ENCODE results near the gene NOXA1. TPM values are rescaled to one million over a fixed set of nuclear protein-coding genes. Genes with fewer than 3 reads are reported as not detected.

The NOXA1 gene
- total and polyA plus RNA-seq, 4 donors: 1.4 to 14.6 (median 10.6) TPM

DNA sequence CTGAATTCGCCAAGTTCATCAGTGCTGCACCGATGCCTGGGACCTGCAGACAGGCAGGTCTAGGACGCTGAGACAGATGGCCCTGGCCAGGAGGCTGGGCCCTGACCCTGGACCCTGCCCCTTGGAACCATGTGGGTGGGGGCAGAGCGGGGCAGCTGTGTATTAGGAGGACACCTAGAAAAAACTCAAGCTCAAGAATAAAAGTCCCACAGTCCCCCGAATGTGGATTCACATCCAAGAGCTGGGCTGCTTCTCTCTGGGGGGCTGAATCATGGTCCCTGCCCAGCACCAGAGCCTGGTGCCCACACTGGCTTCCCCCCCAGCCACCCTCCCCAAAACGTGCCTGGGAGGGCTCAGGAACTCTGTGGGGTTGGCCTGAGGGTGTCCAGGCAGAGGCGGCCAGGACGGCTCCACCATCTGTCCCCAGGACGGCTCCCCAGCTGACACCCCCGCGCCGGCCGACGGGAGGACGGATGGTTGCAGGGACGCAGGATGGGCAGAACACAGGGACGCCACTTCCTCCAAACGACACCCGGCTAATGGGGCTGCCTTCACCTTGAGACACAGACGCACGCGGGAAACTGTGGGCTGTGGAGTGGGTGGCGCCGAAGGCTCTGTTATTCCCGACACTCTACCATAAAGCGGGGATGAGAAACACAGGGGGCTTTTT is 35.2 kb upstream of the NOXA1 start:
- Histone ChIP-seq H3K36me3 (ENCODE audit: control insufficient read depth, insufficient read depth, low read length) (peaks cover 84% of the 10 kb centered on the region), H3K27ac (ENCODE audit: low read depth, low read length) (no peak overlapping the region), H3K27me3 (ENCODE audit: control insufficient read depth, insufficient read depth, low read length) (no peaks in the 10 kb centered on the region), H3K4me3 (ENCODE audit: low read depth, low read length) (no peak overlapping the region), H3K4me1 (ENCODE audit: control insufficient read depth, insufficient read depth, low read length) (peaks cover 32% of the 10 kb centered on the region), H3K9me3 (ENCODE audit: control insufficient read depth, insufficient read depth, low read length) (no peaks in the 10 kb centered on the region)
- no peak for DNase-seq (ENCODE audit: low read depth in 4 of 6, low spot score in 6 of 6)
- WGBS (ENCODE audit: insufficient coverage): 59% methylated on average over 25 of the region's 26 CpGs

DNA sequence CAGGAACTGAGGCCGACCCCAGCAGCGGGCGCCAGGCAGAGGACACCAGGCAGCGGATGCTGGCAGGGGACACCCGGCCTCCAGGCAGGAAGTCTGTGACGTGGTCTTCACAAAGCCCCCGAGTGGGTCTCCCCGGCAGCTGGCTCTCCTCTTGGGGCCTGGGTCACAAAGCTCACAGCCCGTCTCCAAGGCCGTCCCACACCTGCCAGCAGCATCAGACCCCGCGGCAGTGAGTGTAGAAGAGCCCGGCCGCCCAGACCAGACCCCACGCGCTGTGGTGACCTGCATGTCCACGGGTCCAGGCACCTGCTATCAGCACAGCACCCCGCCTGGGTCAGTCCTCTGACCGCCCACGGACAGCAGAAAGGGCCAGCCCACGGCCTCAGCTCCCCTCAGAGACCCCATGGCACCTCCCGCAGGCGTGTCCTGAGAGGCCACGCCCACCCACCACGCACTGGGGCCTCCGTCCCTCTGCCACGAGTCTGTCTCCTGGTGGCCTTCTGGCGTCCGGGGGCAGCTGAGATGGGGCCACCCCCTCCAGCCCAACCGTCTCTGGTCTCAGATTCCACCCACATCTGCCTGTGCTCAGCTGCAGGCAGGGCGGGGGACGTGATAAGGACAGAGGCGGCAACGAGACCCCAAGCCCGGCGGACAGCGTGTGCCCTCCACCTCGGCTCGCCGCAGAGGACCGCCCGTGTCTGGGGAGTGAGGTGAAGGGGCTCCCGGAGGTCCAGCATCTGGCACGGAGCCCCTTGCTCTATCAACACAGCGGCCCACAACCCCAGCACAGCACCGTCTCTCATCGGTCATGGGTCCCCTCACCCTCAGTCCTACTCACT is 34.4 kb upstream of the NOXA1 start:
- Histone ChIP-seq H3K4me1 (ENCODE audit: control insufficient read depth, insufficient read depth, low read length) (peaks cover 32% of the 10 kb centered on the region), H3K27me3 (ENCODE audit: control insufficient read depth, insufficient read depth, low read length) (no peaks in the 10 kb centered on the region), H3K9me3 (ENCODE audit: control insufficient read depth, insufficient read depth, low read length) (no peaks in the 10 kb centered on the region), H3K4me3 (ENCODE audit: low read depth, low read length) (no peak overlapping the region), H3K27ac (ENCODE audit: low read depth, low read length) (no peak overlapping the region), H3K36me3 (ENCODE audit: control insufficient read depth, insufficient read depth, low read length) (peaks cover 85% of the 10 kb centered on the region)
- no peak for DNase-seq (ENCODE audit: low read depth in 4 of 6, low spot score in 6 of 6)
- 72% methylated on average over 37 of the region's 47 CpGs for WGBS (ENCODE audit: insufficient coverage)

DNA sequence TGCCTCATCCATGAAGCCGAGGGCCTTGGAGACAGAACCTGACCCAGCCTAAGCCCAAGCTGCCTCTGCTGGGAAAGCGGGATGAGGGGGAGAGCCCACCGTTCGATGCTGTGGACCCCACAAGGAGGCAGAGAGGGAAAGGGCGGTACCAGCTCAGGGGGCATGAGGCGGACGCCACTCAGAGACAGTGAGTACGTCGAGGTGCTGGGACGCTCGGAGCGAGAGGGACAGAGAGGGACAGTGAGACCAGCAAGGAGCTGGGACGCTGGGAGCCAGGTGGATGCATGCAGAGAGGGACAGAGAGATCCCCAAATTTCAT is 33.8 kb upstream of the NOXA1 start:
- H3K27ac ChIP-seq (ENCODE audit: low read depth, low read length): no peak overlapping the region
- H3K27me3 ChIP-seq (ENCODE audit: control insufficient read depth, insufficient read depth, low read length): no peaks in the 10 kb centered on the region
- no peak for DNase-seq (ENCODE audit: low read depth in 4 of 6, low spot score in 6 of 6)
- 93% methylated on average over 12 of the region's 13 CpGs for WGBS (ENCODE audit: insufficient coverage)
- H3K9me3 ChIP-seq (ENCODE audit: control insufficient read depth, insufficient read depth, low read length): no peaks in the 10 kb centered on the region
- H3K4me1 ChIP-seq (ENCODE audit: control insufficient read depth, insufficient read depth, low read length): peaks cover 29% of the 10 kb centered on the region
- no peak overlapping the region for H3K4me3 ChIP-seq (ENCODE audit: low read depth, low read length)
- peaks cover 85% of the 10 kb centered on the region for H3K36me3 ChIP-seq (ENCODE audit: control insufficient read depth, insufficient read depth, low read length)

DNA sequence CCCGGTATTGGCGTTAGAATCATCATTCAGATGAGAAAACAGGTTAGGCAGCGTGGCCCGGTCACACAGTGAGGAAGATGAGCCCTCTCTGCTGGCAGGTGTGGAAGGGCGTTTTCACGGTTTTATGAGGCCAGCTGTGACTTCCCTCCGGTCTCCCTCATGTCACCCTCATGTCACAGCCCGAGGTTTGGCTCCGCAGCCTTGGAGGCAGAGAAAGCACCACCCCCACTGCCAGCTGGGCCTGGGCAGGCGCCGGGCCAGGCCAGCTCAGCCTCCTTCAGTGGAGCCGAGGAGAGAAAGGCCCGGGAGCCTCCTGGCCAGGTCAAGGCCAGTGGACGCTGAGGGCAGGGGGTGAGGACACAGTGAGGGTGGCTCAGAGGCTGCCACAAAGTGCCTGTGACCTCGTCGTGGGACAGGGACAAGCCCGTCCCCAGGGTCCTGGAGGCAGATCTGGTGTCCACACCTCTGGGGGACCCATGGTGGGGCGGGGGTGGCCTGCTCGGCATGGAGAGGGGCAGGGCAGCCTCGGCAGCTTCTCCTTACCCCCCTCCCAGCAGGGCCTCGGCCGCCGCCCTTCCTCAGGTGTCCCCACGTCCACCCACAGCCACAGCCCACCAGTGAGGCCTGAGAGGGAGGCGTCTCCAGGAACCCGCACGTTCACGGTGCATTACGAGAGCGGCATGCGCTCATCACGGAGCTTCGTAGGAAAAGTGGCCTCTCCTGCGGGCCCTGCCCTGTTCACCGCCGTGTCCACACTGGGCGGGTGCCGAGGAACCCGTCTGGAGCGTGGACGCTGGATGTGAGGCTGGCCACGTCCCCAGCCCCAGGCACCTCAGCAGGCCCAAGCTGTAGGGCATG is 32.4 kb upstream of the NOXA1 start:
- peaks cover 33% of the 10 kb centered on the region for H3K4me1 ChIP-seq (ENCODE audit: control insufficient read depth, insufficient read depth, low read length)
- no peak overlapping the region for H3K27ac ChIP-seq (ENCODE audit: low read depth, low read length)
- H3K4me3 ChIP-seq (ENCODE audit: low read depth, low read length): no peak overlapping the region
- H3K9me3 ChIP-seq (ENCODE audit: control insufficient read depth, insufficient read depth, low read length): no peaks in the 10 kb centered on the region
- 72% methylated on average over 38 of the region's 42 CpGs for WGBS (ENCODE audit: insufficient coverage)
- no peaks in the 10 kb centered on the region for H3K27me3 ChIP-seq (ENCODE audit: control insufficient read depth, insufficient read depth, low read length)
- DNase-seq (ENCODE audit: low read depth in 4 of 6, low spot score in 6 of 6): no peak
- peaks cover 91% of the 10 kb centered on the region for H3K36me3 ChIP-seq (ENCODE audit: control insufficient read depth, insufficient read depth, low read length)

DNA sequence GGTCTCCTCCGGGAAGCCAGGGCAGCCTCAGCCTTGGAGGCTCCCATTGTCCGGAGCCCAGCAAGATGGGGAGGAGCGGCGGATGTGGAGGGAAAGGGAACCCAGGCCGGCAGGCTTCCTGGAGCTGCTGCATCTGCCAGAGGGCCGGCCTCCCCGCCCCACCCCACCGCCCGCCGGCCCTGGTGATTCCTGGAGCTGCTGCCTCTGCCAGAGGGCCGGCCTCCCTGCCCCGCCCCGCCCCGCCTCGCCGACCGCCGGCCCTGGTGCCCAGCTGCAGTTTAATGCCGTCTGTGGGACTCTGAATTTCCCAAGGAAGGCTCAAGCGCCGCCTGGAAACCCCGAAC is 31.8 kb upstream of the NOXA1 start:
- H3K27ac ChIP-seq (ENCODE audit: low read depth, low read length): no peak overlapping the region
- no peak overlapping the region for H3K4me3 ChIP-seq (ENCODE audit: low read depth, low read length)
- DNase-seq (ENCODE audit: low read depth in 4 of 6, low spot score in 6 of 6): no peak
- peaks cover 33% of the 10 kb centered on the region for H3K4me1 ChIP-seq (ENCODE audit: control insufficient read depth, insufficient read depth, low read length)
- peaks cover 88% of the 10 kb centered on the region for H3K36me3 ChIP-seq (ENCODE audit: control insufficient read depth, insufficient read depth, low read length)
- no peaks in the 10 kb centered on the region for H3K27me3 ChIP-seq (ENCODE audit: control insufficient read depth, insufficient read depth, low read length)
- WGBS (ENCODE audit: insufficient coverage): 61% methylated on average over 16 of the region's 22 CpGs
- H3K9me3 ChIP-seq (ENCODE audit: control insufficient read depth, insufficient read depth, low read length): no peaks in the 10 kb centered on the region

DNA sequence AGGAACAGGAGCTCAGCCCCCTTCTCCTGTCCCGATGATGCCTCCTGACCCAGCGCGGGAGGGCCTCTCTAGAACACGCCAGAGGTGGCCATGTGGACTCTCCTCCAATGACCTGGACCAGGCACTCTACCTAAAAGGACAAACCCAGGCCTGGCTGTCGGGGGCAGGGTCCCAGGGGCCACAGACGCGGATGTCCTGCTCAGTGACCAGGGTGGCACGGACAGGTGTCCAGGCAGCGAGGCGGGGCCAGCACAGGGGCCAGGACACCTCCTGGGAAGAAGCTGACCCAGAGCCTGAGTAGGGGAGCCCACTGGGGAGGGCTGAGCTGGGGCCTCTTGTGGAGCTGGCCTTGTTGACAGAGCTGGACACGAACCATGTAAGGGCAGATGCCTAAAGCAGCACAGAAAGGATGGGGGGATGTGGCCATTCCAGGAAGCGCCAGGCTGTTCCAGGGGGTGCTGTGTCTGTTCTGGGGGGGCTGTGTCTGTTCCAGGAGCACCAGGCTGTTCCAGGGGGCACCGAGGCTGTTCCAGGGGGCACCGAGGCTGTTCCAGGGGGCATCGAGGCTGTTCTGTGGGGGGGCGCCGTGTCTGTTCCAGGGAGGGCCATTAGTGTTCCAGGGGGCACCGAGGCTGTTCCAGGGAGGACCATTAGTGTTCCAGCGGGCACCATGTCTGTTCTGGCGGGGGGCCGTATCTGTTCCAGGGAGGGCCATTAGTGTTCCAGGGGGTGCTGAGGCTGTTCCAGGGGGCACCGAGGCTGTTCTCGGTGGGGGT is 30.8 kb upstream of the NOXA1 start:
- Histone ChIP-seq H3K36me3 (ENCODE audit: control insufficient read depth, insufficient read depth, low read length) (peaks cover 88% of the 10 kb centered on the region), H3K27me3 (ENCODE audit: control insufficient read depth, insufficient read depth, low read length) (no peaks in the 10 kb centered on the region)
- WGBS (ENCODE audit: insufficient coverage): 95% methylated on average over 18 of the region's 23 CpGs

DNA sequence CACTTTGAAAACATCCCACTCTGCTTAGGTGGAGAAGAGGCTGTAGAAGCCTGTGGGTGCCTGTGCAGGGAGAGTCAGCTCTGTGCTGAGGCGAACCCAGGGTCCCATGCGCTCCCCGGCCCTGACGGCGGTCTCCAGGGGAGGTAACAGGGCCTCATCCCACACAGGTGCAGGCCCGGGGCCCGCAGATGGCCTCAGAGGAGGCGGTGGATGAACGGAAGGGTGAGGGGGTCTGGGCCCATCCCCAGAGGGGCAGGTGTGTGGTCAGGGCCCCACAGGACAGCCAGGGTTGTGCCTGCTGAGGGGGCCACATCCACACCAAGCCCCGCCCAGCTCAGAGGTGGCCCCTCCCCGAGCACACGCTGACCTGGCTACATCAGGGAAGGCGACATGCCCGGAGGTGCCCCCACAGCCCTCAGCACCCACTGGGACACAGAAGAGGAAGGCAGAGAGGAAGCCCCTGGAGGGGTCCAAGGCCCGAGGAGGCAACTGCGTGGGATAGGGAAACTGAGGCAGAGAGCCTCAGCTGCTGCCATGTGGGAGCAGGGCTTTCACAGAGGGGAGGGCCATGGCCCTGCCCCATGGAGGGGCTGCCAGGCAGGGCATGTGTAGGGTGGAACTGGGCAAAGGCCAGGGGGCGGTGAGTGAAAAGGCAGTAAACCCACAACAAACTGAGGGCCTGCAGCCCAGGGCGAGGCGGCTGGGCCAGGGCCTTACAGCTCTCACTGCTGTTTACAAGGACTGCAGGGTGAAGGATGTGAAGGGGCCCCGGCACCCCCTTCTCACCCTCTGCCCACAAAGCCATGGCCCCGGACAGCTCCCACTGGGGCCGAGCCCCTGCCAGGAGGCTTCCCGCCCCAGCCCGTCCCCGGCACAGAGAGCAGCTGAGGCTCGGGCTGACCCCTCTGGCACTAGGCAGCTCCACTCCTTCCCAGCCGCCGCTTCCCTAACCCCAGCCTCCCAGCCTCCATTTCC is 29.7 kb upstream of the NOXA1 start:
- peaks cover 83% of the 10 kb centered on the region for H3K36me3 ChIP-seq (ENCODE audit: control insufficient read depth, insufficient read depth, low read length)
- no peak for DNase-seq (ENCODE audit: low read depth in 4 of 6, low spot score in 6 of 6)
- H3K4me1 ChIP-seq (ENCODE audit: control insufficient read depth, insufficient read depth, low read length): peaks cover 16% of the 10 kb centered on the region
- H3K27me3 ChIP-seq (ENCODE audit: control insufficient read depth, insufficient read depth, low read length): no peaks in the 10 kb centered on the region
- H3K4me3 ChIP-seq (ENCODE audit: low read depth, low read length): no peak overlapping the region
- H3K27ac ChIP-seq (ENCODE audit: low read depth, low read length): no peak overlapping the region
- peaks cover 2% of the 10 kb centered on the region for H3K9me3 ChIP-seq (ENCODE audit: control insufficient read depth, insufficient read depth, low read length)
- 93% methylated on average over 24 of the region's 28 CpGs for WGBS (ENCODE audit: insufficient coverage)

More for the DNA sequence above, 30.8 kb upstream of the NOXA1 start:
- Histone ChIP-seq H3K4me3 (ENCODE audit: low read depth, low read length) (no peak overlapping the region), H3K4me1 (ENCODE audit: control insufficient read depth, insufficient read depth, low read length) (peaks cover 26% of the 10 kb centered on the region), H3K9me3 (ENCODE audit: control insufficient read depth, insufficient read depth, low read length) (peaks cover 1% of the 10 kb centered on the region), H3K27ac (ENCODE audit: low read depth, low read length) (no peak overlapping the region)
- no peak for DNase-seq (ENCODE audit: low read depth in 4 of 6, low spot score in 6 of 6)

DNA sequence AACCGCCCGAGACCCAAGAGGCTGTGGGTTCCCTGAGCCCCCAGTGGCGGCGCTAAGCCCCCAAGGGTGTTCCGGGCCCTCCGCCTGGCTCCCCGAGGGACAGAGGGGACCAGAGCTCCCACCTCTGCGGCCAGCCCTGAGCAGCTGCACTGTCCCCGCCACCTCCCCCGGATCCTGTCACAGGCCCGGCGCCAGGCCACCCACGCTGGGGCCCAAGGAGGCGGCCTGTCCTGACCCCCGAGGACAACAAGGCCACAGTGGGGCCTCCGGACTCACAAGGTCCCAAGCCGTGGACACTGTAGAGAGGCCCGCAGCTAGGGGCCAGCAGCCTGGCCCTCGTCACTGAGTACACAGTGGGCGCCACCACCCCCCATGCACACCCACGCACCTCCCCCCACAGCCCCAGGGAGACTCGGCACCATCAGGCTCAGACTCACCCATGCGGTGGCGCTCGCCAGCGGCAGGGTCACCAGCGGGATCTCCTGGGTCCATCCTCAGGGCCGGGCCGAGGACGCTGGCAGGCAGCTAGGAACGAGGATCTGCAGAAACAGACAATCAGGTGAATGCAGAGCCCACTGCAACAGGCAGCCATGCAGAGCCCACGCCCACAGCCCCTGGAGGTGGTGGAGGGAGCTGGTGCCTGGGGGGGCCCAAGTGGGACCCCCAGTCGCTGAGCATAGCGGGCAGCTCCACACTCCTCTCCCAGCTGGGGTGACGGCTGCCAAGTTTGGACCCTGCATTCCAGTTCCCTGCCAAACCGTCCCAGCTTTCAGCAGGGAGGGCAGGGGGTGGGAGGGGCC is 28.1 kb upstream of the NOXA1 start:
- Histone ChIP-seq H3K9me3 (ENCODE audit: control insufficient read depth, insufficient read depth, low read length) (peaks cover 2% of the 10 kb centered on the region), H3K27me3 (ENCODE audit: control insufficient read depth, insufficient read depth, low read length) (no peaks in the 10 kb centered on the region), H3K27ac (ENCODE audit: low read depth, low read length) (no peak overlapping the region), H3K36me3 (ENCODE audit: control insufficient read depth, insufficient read depth, low read length) (peaks cover 79% of the 10 kb centered on the region), H3K4me3 (ENCODE audit: low read depth, low read length) (no peak overlapping the region), H3K4me1 (ENCODE audit: control insufficient read depth, insufficient read depth, low read length) (peaks cover 12% of the 10 kb centered on the region)
- 80% methylated on average over 28 of the region's 36 CpGs for WGBS (ENCODE audit: insufficient coverage)
- no peak for DNase-seq (ENCODE audit: low read depth in 4 of 6, low spot score in 6 of 6)
